A673 (cell line): Measurements from ENCODE around the gene PTHLH.

ENCODE experiments used
- EZH2 ChIP-seq: fragments of 200-600 bp; sonication (generic); IDR thresholded peaks from 2 replicates; pipeline ENCODE4 v1.6.1; 2017; ENCODE audit warnings: borderline replicate concordance, low read depth, mild to moderate bottlenecking, mixed read lengths, antibody characterized with exemption, low read length; ENCODE audit not compliant: poor library complexity, severe bottlenecking
- TF ChIP-seq, protein P1 (sequence below): fragments of 300-800, 200-600 bp; sonication (generic); conservative IDR thresholded peaks from 2 replicates; pipeline ENCODE4 v1.5.1; 2017; ENCODE audit warnings: low read depth, mild to moderate bottlenecking, antibody characterized with exemption, low read length, moderate library complexity, mixed read lengths

DNA sequence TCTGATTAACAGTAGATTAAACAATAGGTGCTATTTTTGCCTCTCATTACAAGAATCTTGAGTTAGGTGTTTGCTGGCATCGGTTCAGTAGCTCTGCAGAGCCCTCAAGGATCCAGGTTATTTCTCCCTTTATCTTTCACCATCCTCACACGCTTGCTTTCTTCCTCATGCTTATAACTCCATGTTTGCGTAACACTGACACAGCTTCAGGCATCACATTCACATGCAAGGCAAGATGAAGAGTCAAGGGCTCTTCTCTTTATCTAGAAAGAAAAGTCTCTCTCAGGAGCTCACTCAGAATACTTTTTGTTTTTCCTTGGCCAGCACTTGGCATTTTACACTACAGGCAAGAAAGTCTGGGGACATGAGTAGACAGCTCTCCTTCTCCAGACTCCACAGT lies 24.2 kb upstream of the PTHLH start:
- TF ChIP-seq, protein P1, sequence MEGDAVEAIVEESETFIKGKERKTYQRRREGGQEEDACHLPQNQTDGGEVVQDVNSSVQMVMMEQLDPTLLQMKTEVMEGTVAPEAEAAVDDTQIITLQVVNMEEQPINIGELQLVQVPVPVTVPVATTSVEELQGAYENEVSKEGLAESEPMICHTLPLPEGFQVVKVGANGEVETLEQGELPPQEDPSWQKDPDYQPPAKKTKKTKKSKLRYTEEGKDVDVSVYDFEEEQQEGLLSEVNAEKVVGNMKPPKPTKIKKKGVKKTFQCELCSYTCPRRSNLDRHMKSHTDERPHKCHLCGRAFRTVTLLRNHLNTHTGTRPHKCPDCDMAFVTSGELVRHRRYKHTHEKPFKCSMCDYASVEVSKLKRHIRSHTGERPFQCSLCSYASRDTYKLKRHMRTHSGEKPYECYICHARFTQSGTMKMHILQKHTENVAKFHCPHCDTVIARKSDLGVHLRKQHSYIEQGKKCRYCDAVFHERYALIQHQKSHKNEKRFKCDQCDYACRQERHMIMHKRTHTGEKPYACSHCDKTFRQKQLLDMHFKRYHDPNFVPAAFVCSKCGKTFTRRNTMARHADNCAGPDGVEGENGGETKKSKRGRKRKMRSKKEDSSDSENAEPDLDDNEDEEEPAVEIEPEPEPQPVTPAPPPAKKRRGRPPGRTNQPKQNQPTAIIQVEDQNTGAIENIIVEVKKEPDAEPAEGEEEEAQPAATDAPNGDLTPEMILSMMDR: no peak
- TF ChIP-seq EZH2: no peak
